ENCODE data around the gene EMC8.

- TF ChIP-seq POLR2A (IDR thresholded peaks at IDR 0.05; ENCODE audit: control extremely low read depth in 1 of 2, low read depth in 2 of 2, low read length in 2 of 2): no peak
- no peak for TF ChIP-seq CTCF (IDR thresholded peaks at IDR 0.05; ENCODE audit: control extremely low read depth in 1 of 3, insufficient read depth in 1 of 3, low read depth in 1 of 3, low read length in 3 of 3)
- TF ChIP-seq TEAD4 (IDR thresholded peaks at IDR 0.05; ENCODE audit: low read depth, low read length): no peak
Measured at GRCh38 chr16:85783441-85783840, 15.9 kb downstream of the EMC8 start.

All from H1 (cell line).